GM18499 (cell line): Measurements from ENCODE around the gene GPR148.
A peak's percentile ranks its signal among the peaks of the same experiment; 100 is the strongest.
"Not testable (repeated sequence)": the region's sequence is repeated elsewhere in the genome, so short reads cannot be mapped to it uniquely, and the experiment has no call there.

ENCODE experiments used
- ATAC-seq: cut with Tn5 transposase; IDR thresholded peaks from one replicate; pipeline ENCODE4 v1.9.1; 2021; ENCODE audit warnings: moderate number of reproducible peaks; ENCODE audit not compliant: insufficient read depth, unreplicated experiment

The GPR148 gene, protein sequence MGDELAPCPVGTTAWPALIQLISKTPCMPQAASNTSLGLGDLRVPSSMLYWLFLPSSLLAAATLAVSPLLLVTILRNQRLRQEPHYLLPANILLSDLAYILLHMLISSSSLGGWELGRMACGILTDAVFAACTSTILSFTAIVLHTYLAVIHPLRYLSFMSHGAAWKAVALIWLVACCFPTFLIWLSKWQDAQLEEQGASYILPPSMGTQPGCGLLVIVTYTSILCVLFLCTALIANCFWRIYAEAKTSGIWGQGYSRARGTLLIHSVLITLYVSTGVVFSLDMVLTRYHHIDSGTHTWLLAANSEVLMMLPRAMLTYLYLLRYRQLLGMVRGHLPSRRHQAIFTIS

DNA sequence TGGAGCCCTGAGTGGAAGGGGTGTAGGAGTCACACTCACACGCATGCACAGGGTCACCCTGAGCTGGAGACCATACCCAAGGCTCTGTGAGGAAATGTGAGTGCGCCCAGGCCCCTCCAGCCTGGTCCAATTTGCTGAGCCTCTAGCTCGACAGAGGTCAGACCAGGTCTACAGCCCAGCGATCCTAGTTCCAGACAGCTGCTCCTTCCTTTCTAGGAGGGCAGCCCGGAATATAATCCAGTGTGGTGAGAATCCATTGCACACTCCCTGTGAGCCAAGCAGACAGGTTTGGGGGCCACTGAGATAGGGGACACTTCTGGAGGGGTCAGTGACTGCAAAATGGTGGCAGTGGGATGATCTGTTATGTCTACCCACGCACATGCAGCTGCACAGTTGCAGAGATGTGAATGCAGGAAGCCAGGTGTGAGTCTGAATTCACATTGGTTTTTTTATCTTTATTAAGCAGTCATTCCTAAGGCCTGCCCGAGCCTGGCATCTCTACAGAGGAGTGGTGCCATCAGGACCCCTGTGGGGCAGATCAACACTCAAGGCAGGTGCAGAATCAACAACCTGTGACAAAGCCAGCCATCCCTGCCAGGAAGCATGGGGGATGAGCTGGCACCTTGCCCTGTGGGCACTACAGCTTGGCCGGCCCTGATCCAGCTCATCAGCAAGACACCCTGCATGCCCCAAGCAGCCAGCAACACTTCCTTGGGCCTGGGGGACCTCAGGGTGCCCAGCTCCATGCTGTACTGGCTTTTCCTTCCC, at the start of gene GPR148:
GPR148 (plus strand) TSS at position 522 of the 768 bp plus-strand sequence; CDS start at position 604, 82 bp downstream.
- ATAC-seq, result no peak

DNA sequence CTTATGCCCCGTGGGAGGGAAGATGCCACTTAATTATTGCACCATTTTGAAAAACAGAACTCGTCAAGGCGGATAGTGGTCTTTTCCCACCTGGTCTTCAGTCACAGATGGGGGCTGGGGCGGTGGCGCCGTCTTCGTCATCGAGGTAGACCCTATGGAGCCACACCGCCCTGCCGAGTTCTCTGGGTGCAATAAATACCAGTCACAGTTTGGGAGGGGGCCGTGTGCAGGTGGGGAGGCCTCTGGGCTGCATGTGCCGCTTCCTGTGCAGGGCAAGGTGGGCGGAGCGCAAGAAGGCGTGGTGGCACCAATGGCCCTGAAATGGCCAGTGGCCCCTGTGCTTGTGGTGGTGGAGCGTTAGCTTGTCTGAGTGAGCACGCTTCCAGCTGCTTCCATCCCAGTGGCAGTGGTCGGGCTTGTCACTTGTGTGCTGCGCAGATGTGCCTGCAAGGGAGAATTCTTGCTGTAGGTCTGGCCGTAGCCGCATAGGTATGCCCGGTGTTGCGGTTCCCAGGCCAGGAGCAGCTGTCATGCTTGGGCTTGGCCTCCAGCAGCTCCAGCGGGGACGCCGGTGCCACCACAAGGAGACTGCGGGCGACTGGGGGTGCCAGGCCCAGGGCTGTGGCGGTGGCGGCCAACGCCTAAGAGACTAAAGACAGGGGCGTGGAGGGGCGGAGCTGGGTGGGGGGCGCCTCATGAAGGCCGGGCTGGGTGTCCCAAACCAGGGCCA, 36.7 kb upstream of the GPR148 start:
- not testable (repeated sequence) for ATAC-seq

DNA sequence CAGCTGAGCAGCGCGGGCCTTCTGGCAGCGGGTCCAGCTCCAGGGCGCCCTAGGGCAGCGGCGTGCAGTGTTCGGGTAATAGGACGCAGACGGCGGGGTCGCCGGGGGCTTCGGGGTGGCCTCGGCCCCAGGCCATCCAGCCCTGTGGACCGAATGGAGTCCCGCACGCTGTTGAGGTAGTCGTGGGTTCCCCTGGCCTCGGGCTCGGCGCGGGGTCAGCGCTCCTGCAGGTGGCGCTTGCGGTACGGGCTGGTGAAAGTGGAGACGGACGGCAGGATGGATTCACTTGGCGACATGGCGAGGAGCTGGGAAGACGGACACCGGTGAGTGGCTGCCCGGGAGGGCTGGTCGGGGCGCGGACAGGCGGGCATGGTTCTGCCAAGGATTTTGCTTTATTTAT, 35.4 kb upstream of the GPR148 start:
- ATAC-seq, result not testable (repeated sequence)

DNA sequence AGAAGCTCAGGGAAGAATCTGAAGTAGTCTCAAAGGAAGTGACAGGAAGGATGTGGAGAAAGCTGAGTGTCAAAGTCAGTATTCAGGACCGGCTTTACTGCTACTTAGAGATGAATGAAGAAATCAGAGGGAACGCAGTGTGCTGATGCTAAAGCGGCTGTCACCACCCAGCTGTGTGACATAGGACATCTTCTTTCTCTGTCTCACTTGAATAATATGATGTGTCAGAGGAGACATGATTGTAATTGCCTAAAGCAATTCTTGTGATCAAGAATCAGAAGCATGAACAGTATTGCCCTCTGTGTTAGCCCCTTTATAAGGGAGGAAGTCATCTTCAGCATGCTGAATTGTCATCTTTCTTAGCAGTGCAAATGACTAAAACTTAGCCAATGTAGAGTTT, 25.6 kb upstream of the GPR148 start:
- ATAC-seq, result not testable (repeated sequence)

DNA sequence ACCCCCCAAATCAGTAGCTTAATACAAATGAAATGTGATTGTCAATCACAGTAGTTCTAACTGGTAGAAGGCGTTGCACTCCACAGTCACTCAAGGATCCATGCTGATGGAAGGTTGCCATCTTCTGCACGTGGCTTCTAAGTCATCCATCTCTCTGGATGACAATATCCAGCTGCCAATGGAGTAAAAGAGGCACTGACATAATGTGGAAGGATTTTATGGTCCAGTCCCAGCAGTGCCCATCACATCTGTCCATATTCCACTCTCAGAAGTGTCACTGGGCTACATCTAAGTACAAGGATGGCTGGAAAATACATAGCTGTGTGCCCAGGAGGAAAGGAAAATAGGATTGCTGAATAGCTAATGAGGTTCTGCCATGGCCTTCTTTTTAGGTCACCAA, 14.1 kb upstream of the GPR148 start:
- ATAC-seq, result not testable (repeated sequence)

DNA sequence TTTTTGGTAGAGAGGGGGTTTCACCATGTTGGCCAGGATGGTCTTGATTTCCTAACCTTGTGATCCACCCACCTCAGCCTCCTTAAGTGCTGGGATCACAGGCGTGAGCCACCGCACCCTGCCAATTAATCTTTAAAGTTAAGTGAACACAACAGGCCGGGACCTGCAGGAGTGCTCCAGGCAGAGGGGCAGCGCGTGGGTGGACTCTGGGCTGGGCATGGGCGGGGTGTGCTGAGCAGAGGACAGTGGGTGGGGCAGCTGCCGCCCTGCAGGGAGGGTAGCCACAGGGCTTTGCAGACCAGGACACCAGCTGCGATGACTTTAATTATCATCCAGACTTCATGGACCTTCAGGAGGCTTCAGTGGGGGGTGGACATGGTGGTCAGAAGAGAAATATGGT, 8.8 kb upstream of the GPR148 start:
- no peak for ATAC-seq

DNA sequence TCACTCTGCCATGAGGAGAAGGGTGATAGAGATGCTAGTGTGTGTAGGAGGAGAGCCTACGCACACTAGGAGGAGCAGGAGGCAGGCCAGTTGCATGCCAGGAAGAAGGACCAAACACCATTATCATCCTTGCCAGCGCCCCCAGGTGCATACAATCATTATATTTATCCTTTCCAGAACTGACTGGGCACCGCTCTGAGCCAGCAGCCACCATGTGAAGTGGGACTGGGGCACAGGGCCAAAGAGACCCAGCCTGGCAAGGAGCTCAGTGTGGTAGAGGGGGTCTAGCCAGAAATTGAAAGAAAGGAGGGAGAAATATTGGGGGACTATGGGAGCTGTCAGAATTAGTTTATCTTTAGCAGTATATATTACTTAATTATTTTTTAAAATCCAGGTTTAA, 8.3 kb upstream of the GPR148 start:
- no peak for ATAC-seq

DNA sequence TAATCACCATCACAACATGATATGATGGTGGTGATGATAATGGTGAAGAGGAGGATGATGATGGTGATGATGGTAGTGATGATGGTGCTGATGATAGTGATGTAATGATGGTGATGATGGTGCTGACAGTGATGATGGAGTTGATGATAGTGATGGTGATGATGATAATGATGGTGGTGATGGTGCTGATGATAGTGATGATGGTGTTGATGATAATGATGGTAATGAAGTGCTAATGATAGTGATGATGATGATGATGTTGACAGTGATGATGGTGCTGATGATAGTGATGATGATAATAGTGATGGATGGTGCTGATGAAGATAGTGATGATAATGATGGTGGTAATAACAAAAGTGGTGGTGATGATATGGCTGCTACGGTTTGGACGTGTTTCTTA, 4.4 kb upstream of the GPR148 start:
- no peak for ATAC-seq

DNA sequence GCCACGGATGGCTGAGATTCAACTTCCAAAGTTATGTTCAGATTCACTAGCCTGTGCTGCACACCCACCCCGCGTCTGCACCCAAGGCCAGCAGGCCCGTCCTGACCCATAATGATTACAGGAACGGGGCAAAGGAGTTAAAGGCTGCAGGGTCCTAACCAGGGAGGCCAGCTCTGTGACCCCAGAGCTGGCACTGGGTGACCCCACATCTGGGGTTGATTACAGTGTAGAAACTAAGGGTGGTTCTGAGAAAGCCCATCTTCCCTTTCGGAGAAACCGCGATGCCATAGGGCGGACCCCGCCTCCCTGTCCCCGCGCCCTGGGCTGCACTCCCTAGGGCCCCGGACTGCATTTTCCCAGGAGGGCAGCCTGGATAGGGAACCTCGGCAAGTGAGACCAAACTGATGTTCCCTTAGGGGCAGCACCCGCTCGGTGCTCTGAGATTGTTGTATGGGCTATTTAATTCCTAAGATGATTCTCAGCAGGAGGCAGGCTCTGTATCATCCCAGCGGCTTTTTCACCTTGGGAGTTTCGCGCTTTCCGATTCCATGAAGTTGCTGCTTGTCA, 2.2 kb upstream of the GPR148 start:
- ATAC-seq, result no peak

DNA sequence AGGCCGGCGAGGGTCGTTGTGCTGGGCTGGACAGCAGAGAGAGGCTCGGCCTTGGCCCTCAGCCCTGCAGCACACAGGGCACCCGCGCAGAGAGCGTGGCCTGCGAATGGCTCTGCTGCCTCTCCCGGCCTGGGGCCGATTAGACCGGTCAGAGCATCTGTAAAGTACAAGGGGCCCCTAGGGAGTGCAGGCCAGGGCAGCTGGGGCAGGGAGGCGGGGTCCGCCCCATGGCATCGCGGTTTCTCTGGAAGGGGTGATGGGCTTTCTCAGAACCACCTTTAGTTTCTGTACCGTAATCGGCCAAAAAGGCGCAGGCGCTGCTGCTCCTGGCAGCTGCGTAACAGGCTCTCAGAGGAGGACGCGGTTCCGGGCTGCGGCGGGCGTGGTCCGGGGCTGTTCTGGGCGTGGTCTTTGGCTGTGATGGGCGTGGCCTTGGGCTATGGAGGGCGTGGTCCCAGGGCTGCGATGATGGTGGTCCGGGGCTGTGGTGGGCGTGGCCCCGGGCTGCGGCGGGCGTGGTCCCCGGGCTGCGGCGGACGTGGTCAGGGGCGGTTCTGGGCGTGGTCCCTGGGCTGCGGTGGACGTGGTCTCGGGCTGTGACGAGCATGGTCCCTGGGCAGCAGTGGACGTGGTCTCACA, 1.5 kb upstream of the GPR148 start:
- ATAC-seq, result peak; percentile 70

DNA sequence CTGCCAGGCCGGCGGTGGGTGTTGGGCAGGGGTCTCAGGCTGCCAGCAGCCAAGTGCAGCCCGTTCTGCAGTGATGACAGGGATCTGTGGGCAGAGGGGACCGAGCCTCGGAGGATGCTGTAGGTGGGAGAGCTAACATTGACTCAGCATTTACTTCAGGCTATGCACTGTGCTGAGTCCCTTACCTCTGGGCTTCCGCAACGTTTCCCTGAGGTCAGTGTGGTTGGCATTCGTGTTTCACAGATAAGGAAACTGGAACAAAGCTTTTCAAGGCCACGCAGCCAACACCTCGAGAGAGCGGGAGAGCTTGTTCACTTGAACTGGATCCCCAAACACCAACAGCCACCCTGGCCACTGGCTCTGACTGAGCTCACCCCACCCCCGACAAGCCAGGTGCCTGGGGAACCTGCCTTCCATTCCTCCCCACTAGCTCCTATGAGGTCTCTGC, 839 bp upstream of the GPR148 start:
- ATAC-seq, result no peak

DNA sequence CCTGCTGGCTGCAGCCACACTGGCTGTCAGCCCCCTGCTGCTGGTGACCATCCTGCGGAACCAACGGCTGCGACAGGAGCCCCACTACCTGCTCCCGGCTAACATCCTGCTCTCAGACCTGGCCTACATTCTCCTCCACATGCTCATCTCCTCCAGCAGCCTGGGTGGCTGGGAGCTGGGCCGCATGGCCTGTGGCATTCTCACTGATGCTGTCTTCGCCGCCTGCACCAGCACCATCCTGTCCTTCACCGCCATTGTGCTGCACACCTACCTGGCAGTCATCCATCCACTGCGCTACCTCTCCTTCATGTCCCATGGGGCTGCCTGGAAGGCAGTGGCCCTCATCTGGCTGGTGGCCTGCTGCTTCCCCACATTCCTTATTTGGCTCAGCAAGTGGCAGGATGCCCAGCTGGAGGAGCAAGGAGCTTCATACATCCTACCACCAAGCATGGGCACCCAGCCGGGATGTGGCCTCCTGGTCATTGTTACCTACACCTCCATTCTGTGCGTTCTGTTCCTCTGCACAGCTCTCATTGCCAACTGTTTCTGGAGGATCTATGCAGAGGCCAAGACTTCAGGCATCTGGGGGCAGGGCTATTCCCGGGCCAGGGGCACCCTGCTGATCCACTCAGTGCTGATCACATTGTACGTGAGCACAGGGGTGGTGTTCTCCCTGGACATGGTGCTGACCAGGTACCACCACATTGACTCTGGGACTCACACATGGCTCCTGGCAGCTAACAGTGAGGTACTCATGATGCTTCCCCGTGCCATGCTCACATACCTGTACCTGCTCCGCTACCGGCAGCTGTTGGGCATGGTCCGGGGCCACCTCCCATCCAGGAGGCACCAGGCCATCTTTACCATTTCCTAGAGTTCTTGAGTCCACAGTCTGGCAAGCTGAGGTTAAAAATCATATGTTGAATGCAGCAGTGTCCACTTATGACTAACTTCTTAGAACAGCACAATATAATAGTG, 741 bp downstream of the GPR148 start:
- no peak for ATAC-seq

DNA sequence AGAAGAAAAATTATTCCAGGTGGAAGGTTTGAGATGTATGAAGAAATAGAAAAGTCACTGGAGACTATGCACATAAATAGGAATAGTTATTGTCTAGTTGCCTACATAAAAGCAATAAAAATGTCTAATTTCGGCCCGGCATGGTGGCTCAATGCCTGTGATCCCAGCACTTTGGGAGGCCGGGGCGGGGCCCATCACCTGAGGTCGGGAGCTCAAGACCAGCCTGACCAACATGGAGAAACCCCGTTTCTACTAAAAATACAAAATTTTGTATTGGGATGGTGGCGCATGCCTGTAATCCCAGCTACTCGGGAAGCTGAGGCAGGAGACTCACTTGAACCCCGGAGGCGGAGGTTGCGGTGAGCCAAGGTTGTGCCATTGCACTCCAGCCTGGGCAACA, 3.4 kb downstream of the GPR148 start:
- not testable (repeated sequence) for ATAC-seq

DNA sequence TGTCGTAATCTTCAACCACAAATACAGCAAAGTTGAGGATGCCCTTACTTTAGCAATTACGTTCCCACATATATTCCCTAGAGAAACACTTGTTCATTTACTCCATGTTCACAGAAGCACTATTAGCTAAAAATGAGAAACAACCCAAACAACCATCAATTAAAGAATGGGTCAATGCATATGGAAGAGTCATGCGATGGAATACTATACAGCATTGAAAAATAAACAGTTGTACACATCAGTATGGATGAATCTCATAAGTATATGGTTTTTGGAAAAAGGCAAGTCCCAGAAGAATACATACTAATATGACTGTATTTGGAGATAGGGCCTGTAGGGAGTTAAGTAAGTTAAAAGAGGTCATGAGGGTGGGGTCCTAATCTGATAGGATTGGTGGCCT, 6.3 kb downstream of the GPR148 start:
- no peak for ATAC-seq

DNA sequence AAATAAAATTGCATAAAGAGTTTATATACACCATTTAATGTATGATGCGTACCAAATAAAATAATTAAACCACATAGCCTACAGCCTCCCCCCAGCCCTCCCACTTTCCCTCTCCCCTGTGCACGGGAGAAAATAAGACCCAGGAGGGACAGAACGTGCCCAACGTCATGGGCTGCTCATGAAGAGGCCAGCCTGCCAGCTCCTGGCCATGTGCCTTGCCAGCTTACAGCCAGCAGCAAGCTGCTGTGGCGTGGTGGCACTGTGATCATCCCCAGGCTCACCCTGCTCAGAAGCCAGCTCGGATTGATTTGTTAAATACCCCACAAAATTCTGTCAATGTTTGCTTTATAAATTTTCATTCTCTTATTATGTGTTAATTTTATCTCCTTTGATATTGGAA, 7.6 kb downstream of the GPR148 start:
- ATAC-seq, result no peak

DNA sequence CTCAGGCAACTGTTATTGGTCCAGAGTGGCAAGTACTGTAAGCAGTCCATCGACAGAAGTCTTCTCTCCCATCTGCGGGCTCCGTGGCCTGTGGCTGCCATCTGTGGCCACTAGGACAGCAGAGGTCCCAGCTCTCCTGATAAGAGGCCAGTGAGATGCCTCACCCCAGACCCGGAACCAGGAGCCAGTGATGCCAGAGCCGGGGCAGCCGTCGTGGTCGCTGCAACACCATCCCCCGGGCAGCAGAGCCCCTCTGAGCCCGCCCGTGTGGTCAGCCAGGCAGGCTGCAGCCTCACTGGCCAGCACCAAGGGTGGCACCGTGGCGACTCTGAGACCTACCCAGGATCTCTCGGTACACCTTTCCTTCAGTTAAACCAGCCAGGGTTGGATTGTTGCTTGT, 8.7 kb downstream of the GPR148 start:
- ATAC-seq, result no peak

DNA sequence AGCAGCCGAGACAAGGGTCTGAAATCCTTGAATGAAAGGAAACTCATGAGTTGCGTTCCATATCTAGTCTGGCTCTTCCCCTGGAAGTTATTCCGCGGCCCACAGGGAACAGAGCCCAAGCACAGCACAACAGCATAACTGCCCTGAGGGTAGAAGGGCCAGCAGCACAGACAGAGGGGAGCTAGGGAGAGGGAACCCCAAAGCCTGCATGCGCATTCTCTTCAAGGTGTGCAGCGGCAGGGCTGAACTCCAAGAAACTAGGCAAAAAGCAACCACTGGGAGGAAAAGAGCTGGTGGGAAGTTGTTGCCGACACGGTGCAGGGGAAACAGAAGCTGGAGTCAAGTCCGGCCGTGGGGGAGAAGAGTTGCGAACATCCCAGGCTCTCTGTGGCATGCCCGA, 11.8 kb downstream of the GPR148 start:
- ATAC-seq, result no peak

DNA sequence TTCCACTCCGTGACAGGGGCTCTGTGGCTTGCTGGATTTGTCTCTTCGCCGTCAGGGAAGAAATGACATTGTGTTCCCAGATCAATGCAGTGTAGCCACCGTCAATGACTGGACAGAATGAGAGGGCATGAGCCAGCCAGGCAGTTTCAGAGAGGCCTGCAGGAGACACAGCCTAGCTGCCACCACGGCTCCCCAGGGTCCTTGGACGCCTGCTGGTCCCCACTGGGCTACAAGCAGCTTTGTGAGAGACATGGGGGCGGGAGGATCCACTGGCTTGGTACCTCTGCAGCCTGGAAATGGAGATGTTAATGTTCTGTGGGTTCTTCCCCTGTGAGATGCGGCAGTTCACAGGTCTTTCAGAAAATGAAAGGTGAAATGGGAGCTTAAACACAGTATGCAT, 14.4 kb downstream of the GPR148 start:
- no peak for ATAC-seq
